Activated CD4-positive, CD25-positive, alpha-beta regulatory T cell treated with anti-CD3 and anti-CD28 coated beads, Interleukin-2, amount 50 U/mL, for 16 hours (primary cell): ENCODE results near the gene TSPAN4.

Experiments used
- DNase-seq: peaks from one replicate; pipeline ENCODE4 v3.0.0-alpha.2; 2020; ENCODE audit warnings: low read depth, low spot score

The TSPAN4 gene

GRCh38 chr11:823441-824291 is 19.0 kb upstream of the TSPAN4 start:
- DNase-seq = no peak

- DNase-seq = no peak
Observed at GRCh38 chr11:824292-824880, 18.3 kb upstream of the TSPAN4 start.

- DNase-seq = no peak
Observed at GRCh38 chr11:824942-825341, 17.7 kb upstream of the TSPAN4 start.

GRCh38 chr11:825366-826226 is 17.1 kb upstream of the TSPAN4 start:
- DNase-seq = no peak

GRCh38 chr11:826227-826621 is 16.4 kb upstream of the TSPAN4 start:
- DNase-seq = no peak

GRCh38 chr11:826836-827145 is 15.9 kb upstream of the TSPAN4 start:
- no peak for DNase-seq

GRCh38 chr11:827146-827896 is 15.3 kb upstream of the TSPAN4 start:
- no peak for DNase-seq

- DNase-seq = no peak
Observed at GRCh38 chr11:827897-828192, 14.8 kb upstream of the TSPAN4 start, which contains the start of gene CRACR2B. Gene CRACR2B (plus strand): TSS chr11:827919. CDS start chr11:828608, 689 bp downstream.

GRCh38 chr11:828506-829175 is 14.0 kb upstream of the TSPAN4 start:
- DNase-seq = no peak

GRCh38 chr11:829176-829846 is 13.3 kb upstream of the TSPAN4 start:
- DNase-seq = no peak

- DNase-seq = no peak
Observed at GRCh38 chr11:829847-830294, 12.8 kb upstream of the TSPAN4 start.

GRCh38 chr11:830295-831117 is 12.1 kb upstream of the TSPAN4 start:
- no peak for DNase-seq

- DNase-seq = no peak
Observed at GRCh38 chr11:831118-831864, 11.4 kb upstream of the TSPAN4 start.

GRCh38 chr11:831961-832528 is 10.6 kb upstream of the TSPAN4 start:
- DNase-seq = no peak

- DNase-seq = no peak
Observed at GRCh38 chr11:832529-833113, 10.0 kb upstream of the TSPAN4 start, which contains the start of gene CD151. Gene CD151 (plus strand): TSS chr11:832952. CDS start chr11:836070, 3,118 bp downstream.

GRCh38 chr11:833114-833791 is 9.4 kb upstream of the TSPAN4 start:
- DNase-seq = no peak

- DNase-seq = no peak
Observed at GRCh38 chr11:833849-834311, 8.8 kb upstream of the TSPAN4 start.
